Measurements from ENCODE around the gene NUP85. TPM values are rescaled to one million over a fixed set of nuclear protein-coding genes. Genes with fewer than 3 reads are reported as not detected.
A peak's percentile ranks its signal among the peaks of the same experiment; 100 is the strongest.

The NUP85 gene
- total RNA-seq, 3 donors from 2014 or later (not counting 1 experiment from before 2014, with no cell fraction given) = 71.1 to 78.1 (median 77.0) TPM

- Mint-ChIP-seq H3K4me3 (no peak overlapping the region), H3K36me3 (no peaks in the 10 kb centered on the region), H3K9me3 (no peaks in the 10 kb centered on the region), H3K27ac (no peak overlapping the region), H3K4me1 (peaks cover 13 to 22% of the 10 kb centered on the region in 2 donors), H3K27me3 (ENCODE audit: low read depth in 2 of 2) (no peaks in the 10 kb centered on the region)
- no peak for TF ChIP-seq CTCF (IDR thresholded peaks at IDR 0.05)
- 89% methylated on average over 12 of the region's 12 CpGs for WGBS (ENCODE audit: insufficient coverage)
- DNase-seq (no peak), ATAC-seq (no peak)
- Histone ChIP-seq H3K4me3 (ENCODE audit: low read length) (no peak overlapping the region), H3K27ac (ENCODE audit: low read length) (no peak overlapping the region), H3K9me3 (ENCODE audit: control insufficient read depth, insufficient read depth, low read length) (no peaks in the 10 kb centered on the region), H3K4me1 (ENCODE audit: control insufficient read depth, insufficient read depth, low read length) (peaks cover 20% of the 10 kb centered on the region), H3K27me3 (ENCODE audit: control insufficient read depth, insufficient read depth, low read length) (no peaks in the 10 kb centered on the region), H3K36me3 (ENCODE audit: control insufficient read depth, insufficient read depth, low read length) (peaks cover 22% of the 10 kb centered on the region)
- intact Hi-C loops (cut with micrococcal nuclease) = no loop called here
These were observed 2.3 kb downstream of the NUP85 start for GRCh38 chr17:75207760-75208159.

- H3K4me1 Mint-ChIP-seq = peaks cover 13 to 22% of the 10 kb centered on the region in 2 donors
- 98% methylated on average over 7 of the region's 9 CpGs for WGBS (ENCODE audit: insufficient coverage)
- H3K36me3 Mint-ChIP-seq = no peaks in the 10 kb centered on the region
- no peak overlapping the region for H3K4me3 Mint-ChIP-seq
- Histone ChIP-seq H3K36me3 (ENCODE audit: control insufficient read depth, insufficient read depth, low read length) (peaks cover 25% of the 10 kb centered on the region), H3K9me3 (ENCODE audit: control insufficient read depth, insufficient read depth, low read length) (no peaks in the 10 kb centered on the region), H3K4me1 (ENCODE audit: control insufficient read depth, insufficient read depth, low read length) (peaks cover 20% of the 10 kb centered on the region), H3K27ac (ENCODE audit: low read length) (no peak overlapping the region), H3K27me3 (ENCODE audit: control insufficient read depth, insufficient read depth, low read length) (no peaks in the 10 kb centered on the region), H3K4me3 (ENCODE audit: low read length) (no peak overlapping the region)
- no peak overlapping the region for H3K27ac Mint-ChIP-seq
- no peak for DNase-seq
- ATAC-seq = no peak
- no peaks in the 10 kb centered on the region for H3K27me3 Mint-ChIP-seq (ENCODE audit: low read depth in 2 of 2)
- TF ChIP-seq CTCF (IDR thresholded peaks at IDR 0.05) = no peak
- H3K9me3 Mint-ChIP-seq = no peaks in the 10 kb centered on the region
- intact Hi-C loops (cut with micrococcal nuclease) = no loop called here
These were observed 2.7 kb downstream of the NUP85 start for GRCh38 chr17:75208161-75208560.

DNA sequence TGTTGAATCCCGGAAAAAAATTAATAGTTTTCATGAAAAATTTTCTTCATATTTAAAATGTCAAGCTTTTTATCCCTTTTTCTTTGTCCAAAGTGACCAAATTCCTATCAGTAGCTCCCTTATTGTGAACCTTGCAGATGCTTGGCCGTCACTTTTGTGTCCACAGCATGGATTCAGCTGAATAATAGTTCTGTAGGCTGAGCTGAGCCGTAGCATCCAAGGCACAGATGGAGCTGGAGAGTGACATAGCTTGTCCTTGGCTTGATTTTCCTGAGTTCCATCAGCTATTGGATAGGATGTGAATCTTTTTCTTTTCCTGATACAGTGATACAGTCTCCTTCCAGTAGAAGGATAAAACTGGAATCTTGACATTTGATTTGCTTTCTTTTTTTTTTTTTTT, 3.6 kb downstream of the NUP85 start:
- Histone ChIP-seq H3K4me1 (ENCODE audit: control insufficient read depth, insufficient read depth, low read length) (peaks cover 20% of the 10 kb centered on the region), H3K9me3 (ENCODE audit: control insufficient read depth, insufficient read depth, low read length) (no peaks in the 10 kb centered on the region), H3K27me3 (ENCODE audit: control insufficient read depth, insufficient read depth, low read length) (no peaks in the 10 kb centered on the region), H3K4me3 (ENCODE audit: low read length) (no peak overlapping the region), H3K27ac (ENCODE audit: low read length) (no peak overlapping the region), H3K36me3 (ENCODE audit: control insufficient read depth, insufficient read depth, low read length) (peaks cover 32% of the 10 kb centered on the region)
- ATAC-seq (no peak), DNase-seq (no peak)
- WGBS (ENCODE audit: insufficient coverage) = 90% methylated on average over 2 of the region's 3 CpGs
- H3K4me3 Mint-ChIP-seq = peak overlapping the region; percentile 40
- intact Hi-C loops (cut with micrococcal nuclease) = no loop called here
- H3K9me3 Mint-ChIP-seq = no peaks in the 10 kb centered on the region
- peaks cover 13 to 22% of the 10 kb centered on the region in 2 donors for H3K4me1 Mint-ChIP-seq
- H3K27ac Mint-ChIP-seq = no peak overlapping the region
- TF ChIP-seq CTCF (IDR thresholded peaks at IDR 0.05) = no peak
- no peaks in the 10 kb centered on the region for H3K36me3 Mint-ChIP-seq
- H3K27me3 Mint-ChIP-seq (ENCODE audit: low read depth in 2 of 2) = no peaks in the 10 kb centered on the region

DNA sequence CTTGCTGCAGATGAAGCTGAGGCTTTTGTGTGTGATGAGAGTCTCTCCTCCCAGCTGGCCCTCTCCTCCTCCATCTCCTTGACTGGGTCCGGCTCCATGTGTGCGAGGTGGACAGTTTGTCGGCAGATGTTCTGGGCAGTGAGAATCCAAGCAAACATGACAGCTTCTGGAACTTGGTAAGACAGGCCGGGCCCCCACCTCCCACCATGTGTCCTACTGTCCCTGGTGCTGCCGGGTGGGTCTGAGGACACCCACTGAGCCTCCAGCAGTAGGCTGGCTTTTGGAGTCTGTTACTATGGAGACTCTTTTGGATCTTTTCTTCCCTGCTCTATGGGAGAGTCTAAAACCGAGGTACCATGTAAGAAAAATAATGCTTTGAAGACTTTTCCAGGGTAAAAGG, 12.7 kb downstream of the NUP85 start:
- no peak for TF ChIP-seq CTCF (IDR thresholded peaks at IDR 0.05)
- H3K27ac ChIP-seq (ENCODE audit: low read length) = no peak overlapping the region
- 100% methylated on average over 6 of the region's 6 CpGs for WGBS (ENCODE audit: insufficient coverage)
- H3K4me3 ChIP-seq (ENCODE audit: low read length) = no peak overlapping the region
- H3K4me1 Mint-ChIP-seq = peaks cover 0 to 10% of the 10 kb centered on the region in 2 donors
- H3K9me3 ChIP-seq (ENCODE audit: control insufficient read depth, insufficient read depth, low read length) = no peaks in the 10 kb centered on the region
- no peaks in the 10 kb centered on the region for H3K4me1 ChIP-seq (ENCODE audit: control insufficient read depth, insufficient read depth, low read length)
- no peaks in the 10 kb centered on the region for H3K27me3 ChIP-seq (ENCODE audit: control insufficient read depth, insufficient read depth, low read length)
- no peak overlapping the region for H3K27ac Mint-ChIP-seq
- H3K36me3 ChIP-seq (ENCODE audit: control insufficient read depth, insufficient read depth, low read length) = peaks cover 59% of the 10 kb centered on the region
- no peak overlapping the region for H3K4me3 Mint-ChIP-seq
- no peak for DNase-seq
- no peak for ATAC-seq
- intact Hi-C loops (cut with micrococcal nuclease) = no loop called here
- no peaks in the 10 kb centered on the region for H3K9me3 Mint-ChIP-seq
- H3K27me3 Mint-ChIP-seq (ENCODE audit: low read depth in 2 of 2) = no peaks in the 10 kb centered on the region
- peaks cover 13% of the 10 kb centered on the region for H3K36me3 Mint-ChIP-seq
